ENCODE results near the gene CHRM4.

GRCh38 chr11:46414879-46415278 is 23.3 kb upstream of the CHRM4 start:
- no peak for TF ChIP-seq POLR2A (IDR thresholded peaks at IDR 0.05; ENCODE audit: low read depth, low read length)
- TF ChIP-seq POLR2AphosphoS5 (IDR thresholded peaks at IDR 0.05; ENCODE audit: low read depth, low read length): no peak

All from GM12891 (cell line).